CD4-positive, alpha-beta T cell treated with Interferon gamma for 1 hour (primary cell): ENCODE results near the gene M1AP.

Source experiments
- DNase-seq: peaks from one replicate; pipeline ENCODE4 v3.0.0-alpha.2; 2020

M1AP gene

GRCh38 chr2:74542978-74543377, 105.2 kb downstream of the M1AP start:
- no peak for DNase-seq

- no peak for DNase-seq
Measured at GRCh38 chr2:74540291-74540690, 107.8 kb downstream of the M1AP start.

DNA sequence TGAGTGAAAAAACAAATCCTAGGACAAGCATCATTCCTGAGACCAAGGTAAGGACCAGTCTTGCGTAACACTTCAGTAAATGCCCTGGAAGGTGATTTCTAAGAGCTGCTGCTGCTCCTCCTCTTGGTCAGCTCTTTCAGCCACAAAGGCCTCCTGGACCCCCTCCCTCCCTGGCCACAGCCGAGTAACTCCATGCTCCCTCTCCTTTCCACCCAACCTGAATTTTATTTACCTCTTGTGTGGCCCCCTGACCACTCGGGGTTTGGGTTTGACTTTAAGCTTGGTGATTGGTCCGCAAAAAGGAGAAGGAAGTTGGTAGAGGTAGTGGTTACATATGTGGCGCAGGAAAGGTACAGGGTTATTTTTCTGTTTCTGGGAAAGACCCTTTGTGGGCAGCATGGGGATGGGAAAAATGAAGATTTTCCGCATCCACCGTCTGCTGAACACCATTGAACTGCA, 109.2 kb downstream of the M1AP start:
- no peak for DNase-seq

DNA sequence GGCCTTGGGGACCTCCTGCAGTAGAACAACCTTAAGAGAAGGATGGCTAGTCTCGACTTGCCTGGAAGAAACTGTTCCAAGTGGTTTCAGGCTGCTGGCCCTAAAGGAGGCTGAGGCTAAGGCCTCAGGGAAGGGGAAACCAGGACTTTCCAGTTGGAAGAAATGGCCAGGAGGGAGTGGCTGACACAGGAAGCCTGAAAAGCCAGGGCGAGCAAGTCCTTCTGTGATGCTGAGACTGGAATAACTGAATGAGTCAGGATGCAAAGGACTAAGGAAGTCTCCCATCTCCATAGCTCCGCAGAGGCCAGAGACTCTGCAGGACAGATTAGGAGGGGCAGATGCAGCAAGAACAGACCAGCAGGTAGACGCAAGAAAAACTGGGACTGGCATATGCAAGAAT, 111.0 kb downstream of the M1AP start:
- no peak for DNase-seq

DNA sequence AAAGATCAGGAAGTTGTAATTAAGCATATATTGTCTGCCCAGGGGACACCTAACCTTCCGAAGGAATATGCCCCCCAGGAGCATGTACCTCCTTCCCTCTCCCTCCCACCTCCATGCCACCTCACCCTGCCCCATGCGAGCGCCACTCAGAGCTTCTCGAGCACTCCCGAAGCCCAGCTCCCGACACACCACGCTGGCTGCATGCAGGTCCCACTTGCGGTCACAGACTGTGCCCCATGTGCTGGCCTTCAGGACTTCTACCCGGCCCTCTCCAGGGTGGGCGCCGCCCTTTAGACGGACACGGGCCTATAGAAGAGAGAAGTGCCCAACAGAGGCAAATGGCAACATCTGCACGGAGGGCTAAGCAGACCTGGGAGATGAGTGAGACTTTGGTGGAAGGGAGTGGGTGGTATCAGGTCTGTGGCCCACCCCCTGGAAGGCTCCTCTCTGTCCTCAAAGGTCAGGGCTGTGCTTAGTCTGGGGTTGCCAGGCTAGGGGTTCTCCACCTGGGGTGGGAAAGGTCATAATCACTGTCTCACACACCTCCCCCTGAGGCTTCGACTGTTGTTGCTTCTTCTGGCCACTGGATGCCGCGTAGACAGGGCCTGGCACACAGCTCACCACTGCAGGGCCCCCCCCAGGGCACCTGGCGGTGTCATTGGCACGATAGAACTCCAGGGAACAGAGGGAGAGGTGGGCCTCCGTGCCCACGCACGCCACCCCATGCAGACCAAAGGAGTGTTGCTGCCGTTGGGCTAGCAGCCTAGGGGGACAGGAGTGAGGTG, 111.8 kb downstream of the M1AP start:
- no peak for DNase-seq

DNA sequence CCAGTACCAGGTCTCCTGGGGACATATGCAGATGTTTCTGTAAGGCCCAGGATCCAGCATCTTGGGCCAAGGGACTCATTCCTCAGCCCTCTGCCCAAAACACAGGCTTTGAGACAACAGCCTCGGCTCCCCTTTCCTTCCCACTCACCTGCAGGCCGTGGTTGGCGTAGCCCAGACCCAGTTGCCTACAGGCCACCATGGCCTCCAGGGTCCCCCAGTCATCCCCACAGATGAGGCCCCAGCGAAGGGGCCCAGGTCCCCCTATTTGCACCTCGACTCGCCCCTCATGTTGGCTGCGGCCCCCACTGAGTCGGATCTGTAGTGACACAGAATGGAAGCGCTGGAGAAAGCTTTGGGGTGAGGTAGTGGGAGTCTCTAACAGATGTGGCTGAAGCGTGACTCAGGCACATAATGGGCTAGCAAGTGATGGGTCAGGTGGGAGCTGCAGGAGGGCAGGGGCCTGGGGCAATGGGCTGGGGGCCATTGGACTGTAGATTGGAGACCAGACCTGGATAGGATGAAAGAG, 112.6 kb downstream of the M1AP start:
- DNase-seq, result no peak

- no peak for DNase-seq
Measured at GRCh38 chr2:74534411-74534810, 113.7 kb downstream of the M1AP start.

DNA sequence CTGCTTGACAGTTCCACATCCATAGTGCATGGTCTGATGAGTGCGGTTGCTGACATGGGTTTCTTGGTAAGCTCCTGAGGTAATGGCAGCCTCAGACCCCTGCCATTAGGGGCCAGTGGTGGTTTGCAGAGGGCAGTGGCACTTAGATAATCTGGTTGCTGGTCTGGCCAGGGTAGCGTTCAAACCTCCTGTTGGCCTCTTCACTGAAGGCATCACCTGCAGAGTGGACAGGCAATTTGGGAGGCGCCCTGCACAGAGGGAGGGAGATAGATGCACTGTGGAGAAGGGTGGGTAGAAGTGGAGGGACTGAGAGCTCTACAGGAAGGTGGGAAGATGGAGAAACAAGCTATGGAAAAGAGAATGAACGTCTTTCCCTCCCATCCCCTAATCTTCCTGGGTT, 114.7 kb downstream of the M1AP start:
- DNase-seq, result no peak

- DNase-seq, result no peak
Measured at GRCh38 chr2:74532222-74532621, 115.9 kb downstream of the M1AP start.

- no peak for DNase-seq
Measured at GRCh38 chr2:74531666-74532065, 116.5 kb downstream of the M1AP start.

DNA sequence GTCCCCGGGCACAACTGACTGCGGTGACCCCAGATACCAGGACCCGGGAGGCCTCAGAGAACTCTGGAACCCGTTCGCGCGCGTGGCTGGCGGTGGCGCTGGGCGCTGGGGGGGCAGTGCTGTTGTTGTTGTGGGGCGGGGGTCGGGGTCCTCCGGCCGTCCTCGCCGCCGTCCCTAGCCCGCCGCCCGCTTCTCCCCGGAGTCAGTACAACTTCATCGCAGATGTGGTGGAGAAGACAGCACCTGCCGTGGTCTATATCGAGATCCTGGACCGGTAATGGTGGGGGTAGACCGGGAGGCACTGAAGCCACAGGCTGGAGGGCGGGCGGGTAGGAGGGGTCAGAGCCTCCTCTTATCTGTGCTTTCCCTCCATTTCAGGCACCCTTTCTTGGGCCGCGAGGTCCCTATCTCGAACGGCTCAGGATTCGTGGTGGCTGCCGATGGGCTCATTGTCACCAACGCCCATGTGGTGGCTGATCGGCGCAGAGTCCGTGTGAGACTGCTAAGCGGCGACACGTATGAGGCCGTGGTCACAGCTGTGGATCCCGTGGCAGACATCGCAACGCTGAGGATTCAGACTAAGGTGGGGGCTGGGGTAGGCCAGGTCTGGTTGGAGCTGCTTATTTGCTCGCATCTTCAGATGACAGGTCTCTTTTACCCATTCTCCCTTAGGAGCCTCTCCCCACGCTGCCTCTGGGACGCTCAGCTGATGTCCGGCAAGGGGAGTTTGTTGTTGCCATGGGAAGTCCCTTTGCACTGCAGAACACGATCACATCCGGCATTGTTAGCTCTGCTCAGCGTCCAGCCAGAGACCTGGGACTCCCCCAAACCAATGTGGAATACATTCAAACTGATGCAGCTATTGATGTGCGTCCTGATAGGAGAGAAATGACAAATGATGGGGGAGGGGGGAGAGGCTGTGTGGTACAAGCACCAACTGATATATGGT, 117.6 kb downstream of the M1AP start:
- peak; percentile 66 for DNase-seq

- DNase-seq, result peak; percentile 94
Measured at GRCh38 chr2:74529357-74530238, 118.5 kb downstream of the M1AP start, which contains the start of the genes AUP1 and HTRA2. Gene AUP1, minus strand, starts transcription at chr2:74529706. Its CDS starts 77 bp downstream, at chr2:74529629. Gene HTRA2, plus strand, starts transcription at chr2:74529933. Its CDS starts 74 bp downstream, at chr2:74530007.

GRCh38 chr2:74528600-74529356, 119.4 kb downstream of the M1AP start:
- no peak for DNase-seq

GRCh38 chr2:74527741-74528140, 120.4 kb downstream of the M1AP start:
- no peak for DNase-seq

- DNase-seq, result no peak
Measured at GRCh38 chr2:74526649-74527230, 121.4 kb downstream of the M1AP start.

- DNase-seq, result peak; percentile 68
Measured at GRCh38 chr2:74525717-74526648, 122.1 kb downstream of the M1AP start, which contains the start of gene DQX1. Gene DQX1, minus strand, starts transcription at chr2:74526231. Its CDS starts 502 bp downstream, at chr2:74525729.

DNA sequence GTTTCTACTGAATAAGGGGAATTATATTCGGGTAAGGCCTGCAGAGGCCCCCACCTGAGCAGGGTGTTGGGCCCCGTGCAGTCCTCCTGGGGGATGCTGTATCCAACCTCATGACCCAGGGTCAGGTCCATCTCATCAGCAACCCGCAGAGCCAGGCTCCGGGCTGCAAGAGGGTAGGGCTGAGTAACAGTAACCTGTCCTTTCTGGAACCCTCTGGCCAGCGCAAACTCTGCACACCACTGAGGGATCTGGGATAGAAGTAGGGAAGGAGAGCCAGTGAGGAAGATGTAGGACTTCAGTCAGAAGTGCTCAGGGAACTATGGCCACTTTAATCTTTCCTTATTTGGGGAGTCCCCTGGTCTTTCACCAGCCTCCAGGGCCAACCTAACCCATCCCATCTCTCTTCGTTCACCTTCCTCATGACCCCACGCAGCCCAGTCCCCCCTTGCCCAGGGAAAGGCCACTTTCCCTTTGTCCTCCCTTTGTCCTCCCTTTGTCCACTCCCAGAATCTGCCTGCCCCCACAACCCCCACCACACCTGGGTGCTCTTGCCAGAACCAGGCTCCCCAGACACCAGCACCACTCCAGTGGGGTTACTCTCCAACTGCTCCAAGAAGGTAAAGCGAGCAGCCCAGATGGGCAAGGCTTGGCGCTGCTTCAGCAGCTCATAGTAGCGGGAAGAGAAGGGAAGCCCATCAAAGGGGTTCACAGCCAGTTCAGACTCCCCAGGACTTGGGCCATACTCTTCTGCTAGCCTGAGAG, 123.0 kb downstream of the M1AP start:
- no peak for DNase-seq

DNA sequence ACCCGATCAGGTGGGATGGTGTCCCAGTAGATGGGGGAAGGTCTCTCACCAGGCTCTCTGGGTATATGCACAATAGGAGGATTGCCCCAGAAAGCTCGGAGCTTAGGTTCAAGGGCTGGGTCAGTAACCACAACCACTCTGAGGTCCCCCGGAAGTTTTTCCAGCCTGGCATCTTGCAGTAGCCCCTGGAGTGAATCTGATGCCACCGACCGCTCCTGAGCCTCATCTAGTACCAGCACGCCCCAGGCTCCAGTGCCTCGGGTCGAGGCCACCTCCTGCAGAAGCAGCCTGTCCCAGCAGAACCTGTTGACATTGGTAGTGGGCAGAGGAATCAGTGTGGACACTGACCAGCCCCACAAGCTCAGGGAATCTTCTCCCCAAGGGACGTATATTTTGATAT, 124.1 kb downstream of the M1AP start:
- DNase-seq, result no peak

- DNase-seq, result no peak
Measured at GRCh38 chr2:74522516-74522915, 125.6 kb downstream of the M1AP start.
